Adrenal gland (tissue), 12 donors: ENCODE data around the gene DLEC1. TPM values are rescaled to one million over a fixed set of nuclear protein-coding genes. Genes with fewer than 3 reads are reported as not detected.
A peak's percentile ranks its signal among the peaks of the same experiment; 100 is the strongest.

ENCODE experiments used
- DNase-seq, 7 donors: peaks; one replicate each; pipeline ENCODE4 v3.0.0-alpha.2; 2019 to 2020
- H3K27ac ChIP-seq, 5 donors: fragments of 200-600 bp; sonication (generic) in 4 of 5; 1 replicate in 3 of 5; 2 replicates in 2 of 5; pipeline versions ENCODE4 v1.5.1 to v1.8.0; 2016 to 2020; ENCODE audit warnings: mild to moderate bottlenecking in 1 of 5
- H3K27me3 ChIP-seq: fragments of 200-600 bp; 2 replicates; pipeline ENCODE4 v1.8.0; 2021
- H3K36me3 ChIP-seq, 2 donors: fragments of 200-600 bp; replicated peaks in 1 of 2; 1 replicate in 1 of 2; 2 replicates in 1 of 2; pipeline versions ENCODE4 v1.5.1 to v1.8.0; 2018 to 2022
- H3K4me1 ChIP-seq, 2 donors: fragments of 200-600 bp; replicated peaks in 1 of 2; 1 replicate in 1 of 2; 2 replicates in 1 of 2; pipeline versions ENCODE4 v1.5.1 to v1.8.0; 2018 to 2021
- H3K4me3 ChIP-seq, 4 donors: fragments of 200-600 bp; sonication (generic) in 3 of 4; one replicate each; pipeline ENCODE4 v1.5.1; 2016 to 2018
- H3K9me3 ChIP-seq, 3 donors: fragments of 200-600 bp; sonication (generic) in 1 of 3; replicated peaks in 1 of 3; 1 replicate in 2 of 3; 2 replicates in 1 of 3; pipeline versions ENCODE4 v1.5.1 to v1.8.0; 2016 to 2021
- CTCF ChIP-seq, 6 experiments: fragments of 450-650 bp in 4 of 6; fragments of 200-600 bp in 2 of 6; sonication (generic) in 1 of 6; IDR thresholded peaks; 1 replicate in 5 of 6; 2 replicates in 1 of 6; pipeline versions ENCODE4 v1.5.1 to v1.8.0; 2016 to 2021; ENCODE audit warnings: antibody characterized with exemption in 6 of 6, mild to moderate bottlenecking in 2 of 6, moderate library complexity in 1 of 6
- POLR2A ChIP-seq, 2 donors: fragments of 450-650 bp; IDR thresholded peaks; one replicate each; pipeline ENCODE4 v1.6.1; 2017; ENCODE audit warnings: antibody characterized with exemption in 2 of 2, mild to moderate bottlenecking in 2 of 2, moderate library complexity in 1 of 2
- WGBS, 4 donors: extraction: QIAGEN DNeasy Blood & Tissue Kit in 2 of 4; methylation state at CpG; one replicate each; pipeline versions ENCODE4 v1.1.5 to v1.1.7; 2013 to 2017; 5-methylcytosine and 5-hydroxymethylcytosine counted together
- intact Hi-C, 2 donors: fragments of 100-400 bp; cut with DNase I; formaldehyde crosslinking; loops; one replicate each; pipeline versions ENCODE4 v1.14.1 to v1.15.0; 2022 to 2023
- polyA plus RNA-seq, 3 donors: library from polyadenylated mRNA; stranded (reverse); fragments of 200-250 nt in 2 of 3; fragments of 350-450 nt in 1 of 3; fragmentation: Illumina TruSeq in 1 of 3; extraction: RNeasy Lipid Tissue Mini Kit (QIAGEN cat#74804) in 1 of 3; gene quantifications; one replicate each; pipeline ENCODE4 v1.2.3, GENCODE V29; 2013 to 2014
- total RNA-seq, 9 donors: library from RNA; depleted of rRNA in 4 of 9; stranded (reverse); fragments of >200 nt in 4 of 9; fragments of 120-200 nt in 1 of 9; fragmentation: NEBNext Ultra II Directional in 1 of 9; extraction: Animal tissue kit (Norgen Biotek cat#: 25700) in 1 of 9; gene quantifications; one replicate each; pipeline versions ENCODE4 v1.1.0 to v1.2.4, GENCODE V29; 2013 to 2023
- donor health status: healthy with polysubstance abuse.
- donor health status: Bipolar disorder and iron deficiency.
- donor health status: DM: yes; HTN: yes; CAD: no.
- donor health status: DM: no; HTN: no; CAD: no.
- donor health status: DM: no; HTN: no; CAD: no.
- donor health status: DM: yes; HTN: yes; CAD: no.

The DLEC1 gene
- total and polyA plus RNA-seq, 12 donors: 0.18 to 2.0 (median 1.1) TPM

GRCh38 chr3:38124324-38125122 lies 85.5 kb downstream of the DLEC1 start:
- peaks cover 4 to 8% of the 10 kb centered on the region in 2 donors for H3K4me1 ChIP-seq
- intact Hi-C loops: loop anchor here (5.0 to 10.0 kb wide), 2 partner anchors 117 to 120 kb away; no protein-coding TSS in a partner anchor
- TF ChIP-seq POLR2A (IDR thresholded peaks at IDR 0.05) (no peak), CTCF (IDR thresholded peaks at IDR 0.05) (no peak)
- H3K27ac ChIP-seq: no peak overlapping the region
- H3K36me3 ChIP-seq: peaks cover 0 to 97% of the 10 kb centered on the region in 2 donors
- 77 to 88% (median 83%) methylated on average over 7 of the region's 7 CpGs for WGBS, 4 donors
- no peaks in the 10 kb centered on the region for H3K27me3 ChIP-seq
- peak in 1 of 7 donors; percentile 8 for DNase-seq
- no peak overlapping the region for H3K4me3 ChIP-seq
- H3K9me3 ChIP-seq: no peaks in the 10 kb centered on the region

GRCh38 chr3:38125305-38126120 lies 86.5 kb downstream of the DLEC1 start:
- Histone ChIP-seq H3K27me3 (no peaks in the 10 kb centered on the region), H3K36me3 (peaks cover 0 to 100% of the 10 kb centered on the region in 2 donors), H3K4me1 (peaks cover 4 to 9% of the 10 kb centered on the region in 2 donors), H3K27ac (no peak overlapping the region), H3K9me3 (no peaks in the 10 kb centered on the region), H3K4me3 (no peak overlapping the region)
- no peak for TF ChIP-seq CTCF (IDR thresholded peaks at IDR 0.05)
- no peak for TF ChIP-seq POLR2A (IDR thresholded peaks at IDR 0.05)
- no peak for DNase-seq
- intact Hi-C loops: loop anchor here in 1 of 2 donors (10.0 kb wide), 1 partner anchor 119 kb away; no protein-coding TSS in a partner anchor
- 93 to 97% (median 96%) methylated on average over 6 to 11 of the region's 11 CpGs for WGBS, 4 donors

GRCh38 chr3:38126121-38126892 lies 87.3 kb downstream of the DLEC1 start:
- TF ChIP-seq CTCF (IDR thresholded peaks at IDR 0.05) (no peak), POLR2A (IDR thresholded peaks at IDR 0.05) (no peak)
- DNase-seq: peak in 1 of 7 donors; percentile 10
- no peaks in the 10 kb centered on the region for H3K9me3 ChIP-seq
- peaks cover 4 to 9% of the 10 kb centered on the region in 2 donors for H3K4me1 ChIP-seq
- no peak overlapping the region for H3K4me3 ChIP-seq
- H3K36me3 ChIP-seq: peaks cover 0 to 100% of the 10 kb centered on the region in 2 donors
- intact Hi-C loops: loop anchor here in 1 of 2 donors (10.0 kb wide), 1 partner anchor 118 kb away; no protein-coding TSS in a partner anchor
- no peaks in the 10 kb centered on the region for H3K27me3 ChIP-seq
- no peak overlapping the region for H3K27ac ChIP-seq
- WGBS, 4 donors: 86 to 97% (median 95%) methylated on average over 3 to 6 of the region's 6 CpGs
